ENCODE data around the gene ARV1.

ARV1 gene

GRCh38 chr1:231016966-231017365, 38.1 kb downstream of the ARV1 start:
- H4K20me1 ChIP-seq (ENCODE audit: insufficient read depth): no peaks in the 10 kb centered on the region
- no peaks in the 10 kb centered on the region for H3K27me3 ChIP-seq (ENCODE audit: insufficient read depth, low read depth)
- no peak overlapping the region for H3K9ac ChIP-seq
- no peak overlapping the region for H3K4me3 ChIP-seq (IDR thresholded peaks at IDR 0.05; ENCODE audit: insufficient read depth, low read depth, low read length)
- no peak overlapping the region for H3K4me2 ChIP-seq
- no peaks in the 10 kb centered on the region for H3K4me1 ChIP-seq (ENCODE audit: low read depth, poor library complexity, severe bottlenecking)
- no peaks in the 10 kb centered on the region for H3K79me2 ChIP-seq (ENCODE audit: insufficient read depth, low read depth)
- no peak overlapping the region for H2AFZ ChIP-seq (ENCODE audit: low read depth)
- no peaks in the 10 kb centered on the region for H3K36me3 ChIP-seq (ENCODE audit: insufficient read depth)
- no peak overlapping the region for H3K27ac ChIP-seq
- TF ChIP-seq CTCF (conservative IDR thresholded peaks at IDR 0.05; ENCODE audit: low read depth, low read length): no peak

DNA sequence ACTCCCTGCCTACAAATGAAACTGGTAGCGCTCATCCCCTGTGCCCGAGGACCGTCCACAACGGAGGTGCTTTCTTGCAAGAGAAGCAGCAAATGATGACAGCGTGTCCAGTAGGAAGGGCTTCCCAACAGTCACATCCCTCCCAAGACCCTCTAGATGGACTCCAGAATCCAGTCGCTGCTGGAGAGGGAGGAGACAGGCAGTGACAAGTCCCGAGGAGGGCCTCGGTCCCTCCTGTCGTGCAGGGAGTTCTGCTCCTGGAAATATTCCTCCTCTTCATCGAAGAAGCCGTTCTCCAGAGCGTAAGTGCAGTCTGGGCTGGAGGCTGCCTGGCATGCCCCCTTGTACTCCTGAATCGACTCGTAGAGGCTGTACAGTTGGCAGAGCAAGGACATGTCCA, 40.8 kb downstream of the ARV1 start:
- Histone ChIP-seq H3K4me3 (IDR thresholded peaks at IDR 0.05; ENCODE audit: insufficient read depth, low read depth, low read length) (no peak overlapping the region), H3K36me3 (ENCODE audit: insufficient read depth) (no peaks in the 10 kb centered on the region), H3K27ac (no peak overlapping the region), H3K79me2 (ENCODE audit: insufficient read depth, low read depth) (no peaks in the 10 kb centered on the region), H3K27me3 (ENCODE audit: insufficient read depth, low read depth) (no peaks in the 10 kb centered on the region), H3K4me1 (ENCODE audit: low read depth, poor library complexity, severe bottlenecking) (no peaks in the 10 kb centered on the region), H3K9ac (no peak overlapping the region), H4K20me1 (ENCODE audit: insufficient read depth) (no peaks in the 10 kb centered on the region), H2AFZ (ENCODE audit: low read depth) (no peak overlapping the region), H3K4me2 (no peak overlapping the region)
- TF ChIP-seq CTCF (conservative IDR thresholded peaks at IDR 0.05; ENCODE audit: low read depth, low read length): no peak

GRCh38 chr1:231020139-231020601, 41.3 kb downstream of the ARV1 start:
- H3K4me2 ChIP-seq: no peak overlapping the region
- H2AFZ ChIP-seq (ENCODE audit: low read depth): no peak overlapping the region
- no peaks in the 10 kb centered on the region for H3K79me2 ChIP-seq (ENCODE audit: insufficient read depth, low read depth)
- H3K9ac ChIP-seq: no peak overlapping the region
- no peaks in the 10 kb centered on the region for H3K4me1 ChIP-seq (ENCODE audit: low read depth, poor library complexity, severe bottlenecking)
- H3K27me3 ChIP-seq (ENCODE audit: insufficient read depth, low read depth): no peaks in the 10 kb centered on the region
- no peak overlapping the region for H3K27ac ChIP-seq
- no peak for TF ChIP-seq CTCF (conservative IDR thresholded peaks at IDR 0.05; ENCODE audit: low read depth, low read length)
- H4K20me1 ChIP-seq (ENCODE audit: insufficient read depth): no peaks in the 10 kb centered on the region
- H3K4me3 ChIP-seq (IDR thresholded peaks at IDR 0.05; ENCODE audit: insufficient read depth, low read depth, low read length): no peak overlapping the region
- H3K36me3 ChIP-seq (ENCODE audit: insufficient read depth): no peaks in the 10 kb centered on the region

- H4K20me1 ChIP-seq (ENCODE audit: insufficient read depth): no peaks in the 10 kb centered on the region
- no peak overlapping the region for H3K4me2 ChIP-seq
- no peak overlapping the region for H3K9ac ChIP-seq
- H3K4me1 ChIP-seq (ENCODE audit: low read depth, poor library complexity, severe bottlenecking): no peaks in the 10 kb centered on the region
- H2AFZ ChIP-seq (ENCODE audit: low read depth): no peak overlapping the region
- no peak for TF ChIP-seq CTCF (conservative IDR thresholded peaks at IDR 0.05; ENCODE audit: low read depth, low read length)
- H3K27ac ChIP-seq: no peak overlapping the region
- H3K4me3 ChIP-seq (IDR thresholded peaks at IDR 0.05; ENCODE audit: insufficient read depth, low read depth, low read length): no peak overlapping the region
- H3K36me3 ChIP-seq (ENCODE audit: insufficient read depth): no peaks in the 10 kb centered on the region
- H3K27me3 ChIP-seq (ENCODE audit: insufficient read depth, low read depth): no peaks in the 10 kb centered on the region
- no peaks in the 10 kb centered on the region for H3K79me2 ChIP-seq (ENCODE audit: insufficient read depth, low read depth)
These were observed 41.9 kb downstream of the ARV1 start for GRCh38 chr1:231020816-231021215.
